ENCODE measurements around the gene STK32B.

GRCh38 chr4:5249727-5250126 lies 198.4 kb downstream of the STK32B start:
- 0 out of 2 replicates have a peak, but pooled peaks have one; percentile 3 for TF ChIP-seq CTCF (conservative IDR thresholded peaks at IDR 0.05)
- TF ChIP-seq ZFX (IDR thresholded peaks at IDR 0.05), result no peak

Data from C4-2B (cell line).